ENCODE data around the gene CRADD. TPM values are rescaled to one million over a fixed set of nuclear protein-coding genes. Genes with fewer than 3 reads are reported as not detected.

CRADD gene
- total and polyA plus RNA-seq, 2 of the 4 experiments (the other 2 are of a cell fraction): 11.1 to 14.0 TPM

- peaks cover 9% of the 10 kb centered on the region for H3K9me1 ChIP-seq (ENCODE audit: insufficient read depth, low read length)
- peaks cover 19 to 27% of the 10 kb centered on the region in 2 experiments; a peak in 3 of 4 replicates for H3K79me1 ChIP-seq (ENCODE audit: low read depth in 1 of 2, low read length in 2 of 2)
- H3K36me3 ChIP-seq (ENCODE audit: control insufficient read depth, insufficient read depth, low read length): no peaks in the 10 kb centered on the region
- no peak for TF ChIP-seq BHLHE40 (IDR thresholded peaks at IDR 0.05; ENCODE audit: low read depth, low read length)
- TF ChIP-seq ELK1 (IDR thresholded peaks at IDR 0.05; ENCODE audit: borderline replicate concordance, low read depth, low read length): no peak
- TF ChIP-seq CEBPB (IDR thresholded peaks at IDR 0.05; ENCODE audit: low read depth, low read length): no peak
- TF ChIP-seq USF2 (IDR thresholded peaks at IDR 0.05; ENCODE audit: low read depth, low read length): no peak
- TF ChIP-seq MAFK (IDR thresholded peaks at IDR 0.05; ENCODE audit: low read depth, low read length): peak; percentile 51
- TF ChIP-seq CTCF (conservative IDR thresholded peaks at IDR 0.05; ENCODE audit: low read depth, low read length): no peak
- CTCF ChIA-PET: interaction anchor here (0.6 to 1.3 kb wide), 3 partner anchors 10 to 287 kb away, joined by 3 to 5 read pairs (median 5); no protein-coding TSS in a partner anchor
- H2AK9ac ChIP-seq (replicated peaks; ENCODE audit: low read depth, low read length, poor library complexity): no peak overlapping the region
- H3K9ac ChIP-seq (ENCODE audit: low read depth, low read length): no peak overlapping the region
- in situ Hi-C loops (cut with MboI; ENCODE audit: low sequenced_read_pairs): no loop called here
- DNase-seq: no peak
- H3K4me3 ChIP-seq (ENCODE audit: insufficient read depth, low read depth, low read length): no peak overlapping the region
- no peaks in the 10 kb centered on the region for H4K20me1 ChIP-seq (ENCODE audit: insufficient read depth, low read length)
- H4K8ac ChIP-seq (ENCODE audit: low read depth in 2 of 2, low read length in 2 of 2): no peak overlapping the region
- H3K9me3 ChIP-seq (ENCODE audit: control insufficient read depth, insufficient read depth, low read length): no peaks in the 10 kb centered on the region
- H3K23ac ChIP-seq (ENCODE audit: low read depth, low read length): no peak overlapping the region
- intact Hi-C loops (cut with micrococcal nuclease): no loop called here
- peak overlapping the region; percentile 53; the same call in 1 of the 3 replicates for H2BK15ac ChIP-seq (ENCODE audit: low read depth, low read length)
- H3K27me3 ChIP-seq (ENCODE audit: control insufficient read depth, insufficient read depth, low read length): no peaks in the 10 kb centered on the region
- no peak overlapping the region for H4K91ac ChIP-seq (ENCODE audit: insufficient read depth, low read depth, low read length)
- peak overlapping the region; percentile 60; the same call in 1 of the 2 replicates for H2BK120ac ChIP-seq (ENCODE audit: low read depth, low read length)
- H2BK20ac ChIP-seq (ENCODE audit: low read depth, low read length): no peak overlapping the region
- peak overlapping the region; percentile 60; the same call in 1 of the 2 replicates for H3K18ac ChIP-seq (ENCODE audit: low read depth, low read length)
- 80% methylated on average over 1 of the region's 3 CpGs; no CpG with 5 or more reads in 1 of the 2 experiments for WGBS, 2 experiments (ENCODE audit: extremely low coverage in 2 of 2, insufficient read length in 1 of 2)
- no peak overlapping the region for H3K4me2 ChIP-seq (ENCODE audit: low read depth, low read length)
- no TSS peak for BruUV-seq (replicated peaks)
- dilution Hi-C loops (cut with HindIII; ENCODE audit: low sequenced_read_pairs, unreplicated experiment): no loop called here
- H3K4me1 ChIP-seq (ENCODE audit: control insufficient read depth, insufficient read depth, low read length): peaks cover 9% of the 10 kb centered on the region; the same call in 1 of the 2 replicates
- no peak overlapping the region for H4K5ac ChIP-seq (ENCODE audit: low read depth, low read length)
- H3K56ac ChIP-seq (ENCODE audit: extremely low read depth, insufficient read depth, low read length): no peak overlapping the region
- no peak for ATAC-seq (ENCODE audit: low read depth)
- no peak overlapping the region for H2AFZ ChIP-seq (replicated peaks; ENCODE audit: low read length, poor library complexity)
- POLR2A ChIA-PET (ENCODE audit: unreplicated experiment): no interaction called here
- no peak overlapping the region for H3K27ac ChIP-seq (ENCODE audit: insufficient read depth, low read length)
- H2BK5ac ChIP-seq (ENCODE audit: low read depth, low read length, poor library complexity, severe bottlenecking): no peak overlapping the region
- no peak overlapping the region for H2AK5ac ChIP-seq (ENCODE audit: low read depth, low read length)
- H3K4ac ChIP-seq (ENCODE audit: low read depth, low read length): no peak overlapping the region; the same call in 1 of the 2 replicates
- H3K14ac ChIP-seq (replicated peaks; ENCODE audit: low read depth, low read length): no peak overlapping the region
Measured at GRCh38 chr12:93793007-93793406, 115.8 kb downstream of the CRADD start.

Measured in IMR-90 (cell line).